ENCODE measurements around the gene LCE3A. TPM values are rescaled to one million over a fixed set of nuclear protein-coding genes. Genes with fewer than 3 reads are reported as not detected.

Gene LCE3A
- total RNA-seq, result not detected in 2 replicates

GRCh38 chr1:152622803-152623202 is at the start of gene LCE3A:
Gene LCE3A (minus strand): TSS chr1:152623103. CDS start chr1:152623103, 0 bp downstream.

GRCh38 chr1:152663098-152663497 is 40.2 kb upstream of the LCE3A start, which contains the start of gene LCE2D:
Gene LCE2D (plus strand): TSS chr1:152663380. CDS start chr1:152664106, 726 bp downstream.

GRCh38 chr1:152613511-152613910 is 9.4 kb downstream of the LCE3A start, which contains the start of gene LCE3B:
Gene LCE3B (plus strand): TSS chr1:152613811. CDS start chr1:152613811, 0 bp downstream.

GRCh38 chr1:152599934-152600333 is 23.0 kb downstream of the LCE3A start, which contains the start of gene LCE3C:
Gene LCE3C (plus strand): TSS chr1:152600234. CDS start chr1:152600732, 498 bp downstream.

GRCh38 chr1:152580433-152580832 is 42.5 kb downstream of the LCE3A start, which contains the start of gene LCE3D:
Gene LCE3D (minus strand): TSS chr1:152580516. CDS start chr1:152579936, 580 bp downstream.

Other genes starting within 250 kb of the LCE3A start
- not detected in 2 replicates for gene CRNN, start 208.8 kb downstream of the LCE3A start, total RNA-seq
- gene LCE5A, start 112.3 kb downstream of the LCE3A start, total RNA-seq, result not detected in 2 replicates
- gene CRCT1, start 108.6 kb downstream of the LCE3A start, total RNA-seq, result not detected in 2 replicates
- gene LCE3E, start 56.3 kb downstream of the LCE3A start, total RNA-seq, result not detected in 2 replicates
- gene LCE3D, start 42.6 kb downstream of the LCE3A start, total RNA-seq, result not detected in 2 replicates
- gene LCE3C, start 22.9 kb downstream of the LCE3A start, total RNA-seq, result not detected in 2 replicates
- gene LCE3B, start 9.3 kb downstream of the LCE3A start, total RNA-seq, result not detected in 2 replicates
- not detected in 2 replicates for gene LCE2D, start 40.3 kb upstream of the LCE3A start, total RNA-seq
- not detected in 2 replicates for gene LCE2C, start 52.2 kb upstream of the LCE3A start, total RNA-seq
- gene LCE2B, start 63.0 kb upstream of the LCE3A start, total RNA-seq, result not detected in 2 replicates
- gene LCE2A, start 75.2 kb upstream of the LCE3A start, total RNA-seq, result not detected in 2 replicates
- gene LCE4A, start 85.1 kb upstream of the LCE3A start, total RNA-seq, result not detected in 2 replicates
- gene KPRP, start 134.9 kb upstream of the LCE3A start, total RNA-seq, result not detected in 2 replicates
- not detected in 2 replicates for gene LCE1F, start 152.0 kb upstream of the LCE3A start, total RNA-seq
- not detected in 2 replicates for gene LCE1E, start 163.2 kb upstream of the LCE3A start, total RNA-seq
- not detected in 2 replicates for gene LCE1D, start 173.6 kb upstream of the LCE3A start, total RNA-seq
- not detected in 2 replicates for gene LCE1C, start 183.5 kb upstream of the LCE3A start, total RNA-seq
- not detected in 2 replicates for gene LCE1B, start 188.9 kb upstream of the LCE3A start, total RNA-seq
- not detected in 2 replicates for gene LCE1A, start 204.4 kb upstream of the LCE3A start, total RNA-seq
- gene LCE6A, start 219.8 kb upstream of the LCE3A start, total RNA-seq, result not detected in 2 replicates
- not detected in 2 replicates for gene LCE7A, start 236.9 kb upstream of the LCE3A start, total RNA-seq